PC-3 (cell line): Measurements from ENCODE around the gene SLC7A10. TPM values are rescaled to one million over a fixed set of nuclear protein-coding genes. Genes with fewer than 3 reads are reported as not detected.
A peak's percentile ranks its signal among the peaks of the same experiment; 100 is the strongest.

Source experiments
- ATAC-seq: fragments of 200-7000 bp; cut with Tn5 transposase; 2 replicates; pipeline ENCODE4 v1.9.1; 2020; ENCODE audit warnings: mild to moderate bottlenecking, moderate library complexity
- BruUV-seq: library from RNA; stranded (reverse); fragments of 400-500 nt; replicated peaks from 2 replicates; lab custom pipeline; 2021; lab: Mats Ljungman, UMichigan
- CTCF ChIA-PET: fragments of 300-600 bp; sonication (Branson Sonifier 250); formaldehyde crosslinking; loops from one replicate; lab custom pipeline; 2022; ENCODE audit warnings: antibody characterized with exemption; lab: Charles Lee
- POLR2A ChIA-PET: fragments of 300-600 bp; sonication (Branson Sonifier 250); formaldehyde crosslinking; loops from one replicate; lab custom pipeline; 2022; ENCODE audit warnings: antibody characterized with exemption; ENCODE audit not compliant: unreplicated experiment; lab: Charles Lee
- DNase-seq: peaks from one replicate; pipeline ENCODE4 v3.0.0-alpha.2; 2015
- H2AFZ ChIP-seq: fragments of 300-600 bp; sonication (generic); 2 replicates; pipeline ENCODE4 v1.6.0; 2016; ENCODE audit warnings: antibody characterized with exemption, low read length
- H3F3A ChIP-seq: fragments of 300-600 bp; sonication (generic); one replicate; pipeline ENCODE4 v1.6.0; 2017; ENCODE audit warnings: antibody characterized with exemption, low read length, control low read depth, mild to moderate bottlenecking; ENCODE audit not compliant: unreplicated experiment
- H3K27ac ChIP-seq: fragments of 300-600 bp; sonication (generic); 2 replicates; pipeline ENCODE4 v1.5.1; 2016; ENCODE audit warnings: mild to moderate bottlenecking, low read length
- H3K27me3 ChIP-seq: fragments of 300-600 bp; sonication (generic); 2 replicates; pipeline ENCODE4 v1.6.1; 2016; ENCODE audit warnings: low read length, mixed read lengths
- H3K36me3 ChIP-seq: fragments of 300-600 bp; sonication (generic); 2 replicates; pipeline ENCODE4 v1.6.1; 2016; ENCODE audit warnings: low read depth, mixed run types, low read length, mixed read lengths
- H3K4me1 ChIP-seq: fragments of 300-600 bp; sonication (generic); 2 replicates; pipeline ENCODE4 v1.5.1; 2016; ENCODE audit warnings: low read length; ENCODE audit not compliant: insufficient read depth
- H3K4me2 ChIP-seq: fragments of 300-600 bp; sonication (generic); 2 replicates; pipeline ENCODE4 v1.6.0; 2016; ENCODE audit warnings: low read length
- H3K4me3 ChIP-seq: fragments of 300-600 bp; sonication (generic); 2 replicates; pipeline ENCODE4 v1.5.1; 2016; ENCODE audit warnings: mild to moderate bottlenecking, low read length, mixed read lengths
- H3K79me2 ChIP-seq: fragments of 300-600 bp; sonication (generic); 2 replicates; pipeline ENCODE4 v1.6.1; 2017; ENCODE audit warnings: low read length, mixed read lengths
- H3K9ac ChIP-seq: fragments of 300-600 bp; sonication (generic); 2 replicates; pipeline ENCODE4 v1.6.0; 2016; ENCODE audit warnings: mild to moderate bottlenecking, low read length
- H3K9me2 ChIP-seq: fragments of 300-600 bp; sonication (generic); replicated peaks from 2 replicates; pipeline ENCODE4 v1.6.1; 2016; ENCODE audit warnings: mixed run types, low read length, mixed read lengths
- H3K9me3 ChIP-seq: fragments of 300-600 bp; sonication (generic); 2 replicates; pipeline ENCODE4 v1.6.1; 2016; ENCODE audit warnings: low read length, mixed read lengths
- H4K20me1 ChIP-seq: fragments of 300-600 bp; sonication (generic); 2 replicates; pipeline ENCODE4 v1.6.1; 2016; ENCODE audit warnings: low read length, mixed read lengths
- CTCF ChIP-seq: fragments of 300-600 bp; sonication (generic); conservative IDR thresholded peaks from 2 replicates; pipeline ENCODE4 v1.5.1; 2017; ENCODE audit warnings: antibody characterized with exemption, low read depth, mild to moderate bottlenecking, low read length
- EZH2 ChIP-seq: fragments of 300-600 bp; sonication (generic); IDR thresholded peaks from one replicate; pipeline ENCODE4 v1.6.1; 2017; ENCODE audit warnings: antibody characterized with exemption, mild to moderate bottlenecking, low read length; ENCODE audit not compliant: unreplicated experiment
- EZH2phosphoT487 ChIP-seq: fragments of 300-600 bp; sonication (generic); IDR thresholded peaks from 2 replicates; pipeline ENCODE4 v1.6.1; 2018; ENCODE audit warnings: mild to moderate bottlenecking, antibody characterized with exemption, low read length, borderline replicate concordance
- intact Hi-C: fragments of 100-400 bp; cut with micrococcal nuclease; formaldehyde crosslinking; loops from 2 replicates; pipeline ENCODE4 v1.9.0; 2023
- total RNA-seq: library from RNA; depleted of rRNA; stranded (reverse); fragments of >200 nt; gene quantifications from 2 replicates; pipeline ENCODE4 v1.2.3, GENCODE V29; 2014

SLC7A10 gene
- total RNA-seq, 1 experiment from 2014 or later: not detected

- Histone ChIP-seq H3F3A (no peaks in the 10 kb centered on the region), H3K4me3 (peak overlapping the region; percentile 88), H3K4me2 (peak overlapping the region; percentile 93), H3K9me3 (no peaks in the 10 kb centered on the region), H3K36me3 (no peaks in the 10 kb centered on the region), H3K4me1 (peaks cover 20% of the 10 kb centered on the region), H3K79me2 (peaks cover 14% of the 10 kb centered on the region), H4K20me1 (no peaks in the 10 kb centered on the region), H3K9me2 (no peaks in the 10 kb centered on the region), H3K27ac (peak overlapping the region; percentile 62), H2AFZ (peak overlapping the region; percentile 82), H3K9ac (peak overlapping the region; percentile 96), H3K27me3 (no peaks in the 10 kb centered on the region)
- ATAC-seq: no peak
- ChIA-PET CTCF (interaction anchor here (0.6 kb wide), 1 partner anchor 40 kb away, joined by 6 read pairs; no protein-coding TSS in a partner anchor), POLR2A (interaction anchor here (0.6 kb wide), 1 partner anchor 299 kb away, joined by 3 read pairs; no protein-coding TSS in a partner anchor)
- DNase-seq: no peak
- TF ChIP-seq EZH2phosphoT487 (no peak), CTCF (no peak)
- BruUV-seq: TSS peak; percentile 55
- intact Hi-C loops: loop anchor here (5.0 kb wide), 1 partner anchor 204 kb away; the partner anchor contains the start of genes CEP89 and FAAP24
Measured at GRCh38 chr19:33175886-33176669, 49.6 kb downstream of the SLC7A10 start.

GRCh38 chr19:33175156-33175782 lies 50.4 kb downstream of the SLC7A10 start:
- ATAC-seq: no peak
- Histone ChIP-seq H3K4me1 (peaks cover 20% of the 10 kb centered on the region), H3K27ac (no peak overlapping the region), H4K20me1 (no peaks in the 10 kb centered on the region), H3K9me2 (no peaks in the 10 kb centered on the region), H3K4me2 (peak overlapping the region; percentile 93), H3K79me2 (peaks cover 14% of the 10 kb centered on the region), H2AFZ (no peak overlapping the region), H3F3A (no peaks in the 10 kb centered on the region), H3K4me3 (peak overlapping the region; percentile 88), H3K9ac (no peak overlapping the region), H3K9me3 (no peaks in the 10 kb centered on the region), H3K36me3 (no peaks in the 10 kb centered on the region), H3K27me3 (no peaks in the 10 kb centered on the region)
- ChIA-PET POLR2A (no interaction called here), CTCF (no interaction called here)
- DNase-seq: no peak
- intact Hi-C loops: loop anchor here (5.0 kb wide), 1 partner anchor 203 kb away; the partner anchor contains the start of genes CEP89 and FAAP24
- BruUV-seq: no TSS peak
- no peak for TF ChIP-seq EZH2
- no peak for TF ChIP-seq EZH2phosphoT487
- TF ChIP-seq CTCF: no peak
